Uterus (tissue), 2 donors: ENCODE data around the gene GJB2.

Experiments used
- CTCF ChIP-seq, 4 experiments: fragments of 200-600 bp in 2 of 4; fragments of 450-650 bp in 2 of 4; sonication (generic) in 2 of 4; IDR thresholded peaks; one replicate each; pipeline ENCODE4 v1.5.1; 2016 to 2019; ENCODE audit warnings: antibody characterized with exemption in 4 of 4, mild to moderate bottlenecking in 2 of 4, moderate library complexity in 1 of 4
- POLR2A ChIP-seq, 2 donors: fragments of 450-650 bp; IDR thresholded peaks; one replicate each; pipeline ENCODE4 v1.6.1; 2016; ENCODE audit warnings: antibody characterized with exemption in 2 of 2, mild to moderate bottlenecking in 1 of 2, moderate library complexity in 1 of 2

- TF ChIP-seq CTCF (IDR thresholded peaks at IDR 0.05): no peak
- TF ChIP-seq POLR2A (IDR thresholded peaks at IDR 0.05): no peak
These were observed 51.3 kb downstream of the GJB2 start for GRCh38 chr13:20141238-20142022.
